Liver (tissue), 9 donors: ENCODE data around the gene GGA2. TPM values are rescaled to one million over a fixed set of nuclear protein-coding genes. Genes with fewer than 3 reads are reported as not detected.

Experiments used
- DNase-seq: peaks from one replicate; pipeline ENCODE4 v3.0.0-alpha.2; 2017; ENCODE audit warnings: low spot score
- H3K27ac ChIP-seq, 2 donors: one replicate each; pipeline ENCODE4 v1.7.0; 2013; ENCODE audit warnings: inconsistent platforms in 2 of 2, low read length in 2 of 2, control low read depth in 1 of 2, low read depth in 1 of 2, mild to moderate bottlenecking in 1 of 2
- H3K27me3 ChIP-seq, 4 donors: one replicate each; pipeline versions ENCODE4 v1.6.1 to v1.7.0; 2013; ENCODE audit warnings: low read length in 3 of 4, inconsistent platforms in 1 of 4, mild to moderate bottlenecking in 1 of 4, moderate library complexity in 1 of 4; ENCODE audit not compliant: control insufficient read depth in 4 of 4, insufficient read depth in 4 of 4
- H3K36me3 ChIP-seq, 4 donors: one replicate each; pipeline versions ENCODE4 v1.6.1 to v1.7.0; 2013; ENCODE audit warnings: low read length in 3 of 4, mild to moderate bottlenecking in 3 of 4, low read depth in 1 of 4, moderate library complexity in 1 of 4; ENCODE audit not compliant: control insufficient read depth in 4 of 4, insufficient read depth in 3 of 4
- H3K4me1 ChIP-seq, 4 donors: one replicate each; pipeline versions ENCODE4 v1.6.1 to v1.7.0; 2013; ENCODE audit warnings: low read length in 3 of 4, mild to moderate bottlenecking in 3 of 4, moderate library complexity in 1 of 4; ENCODE audit not compliant: control insufficient read depth in 4 of 4, insufficient read depth in 4 of 4
- H3K4me3 ChIP-seq, 3 donors: one replicate each; pipeline versions ENCODE4 v1.6.1 to v1.7.0; 2013; ENCODE audit warnings: low read length in 3 of 3, control low read depth in 1 of 3, low read depth in 1 of 3, mild to moderate bottlenecking in 1 of 3
- H3K9ac ChIP-seq, 2 donors: one replicate each; pipeline ENCODE4 v1.7.0; 2013; ENCODE audit warnings: low read length in 2 of 2, mild to moderate bottlenecking in 2 of 2, moderate library complexity in 2 of 2, control low read depth in 1 of 2, low read depth in 1 of 2
- H3K9me3 ChIP-seq, 4 donors: one replicate each; pipeline versions ENCODE4 v1.6.1 to v1.7.0; 2013; ENCODE audit warnings: low read length in 3 of 4; ENCODE audit not compliant: control insufficient read depth in 4 of 4
- EGR1 ChIP-seq, 2 donors: IDR thresholded peaks; 2 replicates each; pipeline ENCODE4 v1.6.1; 2016 to 2018; ENCODE audit warnings: antibody characterized with exemption in 2 of 2, low read depth in 2 of 2
- FOXA1 ChIP-seq: IDR thresholded peaks from 2 replicates; pipeline ENCODE4 v1.6.1; 2016; ENCODE audit warnings: antibody characterized with exemption
- FOXA2 ChIP-seq: IDR thresholded peaks from 2 replicates; pipeline ENCODE4 v1.6.1; 2016; ENCODE audit warnings: antibody characterized with exemption
- NR2F2 ChIP-seq: IDR thresholded peaks from 2 replicates; pipeline ENCODE4 v1.6.1; 2016; ENCODE audit warnings: antibody characterized with exemption
- RXRA ChIP-seq, 2 donors: IDR thresholded peaks; 2 replicates each; pipeline ENCODE4 v1.6.1; 2017 to 2018; ENCODE audit warnings: antibody characterized with exemption in 2 of 2, mild to moderate bottlenecking in 1 of 2
- SP1 ChIP-seq: IDR thresholded peaks from 2 replicates; pipeline ENCODE4 v1.6.1; 2018; ENCODE audit warnings: antibody characterized with exemption, mild to moderate bottlenecking
- TAF1 ChIP-seq: conservative IDR thresholded peaks from 2 replicates; pipeline ENCODE4 v1.6.1; 2016; ENCODE audit warnings: antibody characterized with exemption, mild to moderate bottlenecking
- YY1 ChIP-seq: IDR thresholded peaks from 2 replicates; pipeline ENCODE4 v1.6.1; 2016; ENCODE audit warnings: antibody characterized with exemption, mild to moderate bottlenecking
- WGBS: extraction: QIAGEN DNeasy Blood & Tissue Kit; methylation state at CpG from one replicate; pipeline ENCODE4 v1.1.7; 2013; 5-methylcytosine and 5-hydroxymethylcytosine counted together
- polyA plus RNA-seq, 2 donors: library from polyadenylated mRNA; stranded (reverse) in 1 of 2; unstranded in 1 of 2; fragments of 200-250 nt in 1 of 2; fragments of >200 nt in 1 of 2; fragmentation: Nextera tagmentation in 1 of 2; extraction: Ambion mirVana in 1 of 2; gene quantifications; one replicate each; pipeline versions ENCODE4 v1.2.1 to v1.2.3, GENCODE V29; 2013 to 2015
- total RNA-seq, 2 donors: library from RNA; depleted of rRNA; stranded (reverse); fragments of >200 nt; gene quantifications; one replicate each; pipeline ENCODE4 v1.2.3, GENCODE V29; 2014
- TF ChIP-seq, protein P1 (sequence below): IDR thresholded peaks from 2 replicates; pipeline ENCODE4 v1.6.1; 2016; ENCODE audit warnings: antibody characterized with exemption, mild to moderate bottlenecking
- TF ChIP-seq, protein P2 (sequence below): fragments of 150-350 bp; IDR thresholded peaks from 2 replicates; pipeline ENCODE4 v1.5.1; 2017; ENCODE audit warnings: improper control_type of control experiment, low read depth, low read length; ENCODE audit not compliant: missing input control
- TF ChIP-seq, protein P3 (sequence below): IDR thresholded peaks from 2 replicates; pipeline ENCODE4 v1.6.1; 2016; ENCODE audit warnings: antibody characterized with exemption
- TF ChIP-seq, protein P4 (sequence below): IDR thresholded peaks from 2 replicates; pipeline ENCODE4 v1.6.1; 2016; ENCODE audit warnings: antibody characterized with exemption
- TF ChIP-seq, protein P5 (sequence below): IDR thresholded peaks from 2 replicates; pipeline ENCODE4 v1.6.1; 2016; ENCODE audit warnings: antibody characterized with exemption
- donor health status: healthy.
- donor health status: healthy.
- donor health status: healthy.
- donor health status: healthy.
- donor health status: healthy.

The GGA2 gene
- total and polyA plus RNA-seq, 4 donors = 8.4 to 23.9 (median 16.0) TPM

DNA sequence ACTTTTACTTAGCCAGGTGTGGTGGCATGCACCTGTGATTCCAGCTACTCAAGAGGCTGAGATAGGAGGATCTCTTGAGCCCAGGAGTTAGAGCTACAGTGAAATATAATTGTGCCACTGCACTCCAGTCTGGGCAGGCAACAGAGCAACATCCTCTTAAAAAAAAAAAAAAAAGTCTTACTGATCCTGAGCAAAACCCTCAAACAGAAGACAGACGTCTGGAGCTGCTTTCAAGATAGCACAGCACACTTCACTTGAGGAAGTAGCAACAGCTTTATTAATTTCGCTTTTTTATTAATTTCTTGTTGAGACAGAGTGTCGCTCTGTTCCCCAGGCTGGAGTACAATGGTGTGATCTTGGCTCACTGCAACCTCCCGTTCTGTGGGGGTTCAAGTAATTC is 10.2 kb upstream of the GGA2 start:
- Histone ChIP-seq H3K36me3 (peaks cover 3 to 35% (median 29%) of the 10 kb centered on the region in 4 donors), H3K9ac (no peak overlapping the region), H3K27ac (no peak overlapping the region), H3K27me3 (no peaks in the 10 kb centered on the region), H3K9me3 (no peaks in the 10 kb centered on the region), H3K4me1 (no peaks in the 10 kb centered on the region), H3K4me3 (no peak overlapping the region)
- WGBS = 79% methylated on average over 4 of the region's 4 CpGs
- no peak for TF ChIP-seq NR2F2
- TF ChIP-seq, protein P1, sequence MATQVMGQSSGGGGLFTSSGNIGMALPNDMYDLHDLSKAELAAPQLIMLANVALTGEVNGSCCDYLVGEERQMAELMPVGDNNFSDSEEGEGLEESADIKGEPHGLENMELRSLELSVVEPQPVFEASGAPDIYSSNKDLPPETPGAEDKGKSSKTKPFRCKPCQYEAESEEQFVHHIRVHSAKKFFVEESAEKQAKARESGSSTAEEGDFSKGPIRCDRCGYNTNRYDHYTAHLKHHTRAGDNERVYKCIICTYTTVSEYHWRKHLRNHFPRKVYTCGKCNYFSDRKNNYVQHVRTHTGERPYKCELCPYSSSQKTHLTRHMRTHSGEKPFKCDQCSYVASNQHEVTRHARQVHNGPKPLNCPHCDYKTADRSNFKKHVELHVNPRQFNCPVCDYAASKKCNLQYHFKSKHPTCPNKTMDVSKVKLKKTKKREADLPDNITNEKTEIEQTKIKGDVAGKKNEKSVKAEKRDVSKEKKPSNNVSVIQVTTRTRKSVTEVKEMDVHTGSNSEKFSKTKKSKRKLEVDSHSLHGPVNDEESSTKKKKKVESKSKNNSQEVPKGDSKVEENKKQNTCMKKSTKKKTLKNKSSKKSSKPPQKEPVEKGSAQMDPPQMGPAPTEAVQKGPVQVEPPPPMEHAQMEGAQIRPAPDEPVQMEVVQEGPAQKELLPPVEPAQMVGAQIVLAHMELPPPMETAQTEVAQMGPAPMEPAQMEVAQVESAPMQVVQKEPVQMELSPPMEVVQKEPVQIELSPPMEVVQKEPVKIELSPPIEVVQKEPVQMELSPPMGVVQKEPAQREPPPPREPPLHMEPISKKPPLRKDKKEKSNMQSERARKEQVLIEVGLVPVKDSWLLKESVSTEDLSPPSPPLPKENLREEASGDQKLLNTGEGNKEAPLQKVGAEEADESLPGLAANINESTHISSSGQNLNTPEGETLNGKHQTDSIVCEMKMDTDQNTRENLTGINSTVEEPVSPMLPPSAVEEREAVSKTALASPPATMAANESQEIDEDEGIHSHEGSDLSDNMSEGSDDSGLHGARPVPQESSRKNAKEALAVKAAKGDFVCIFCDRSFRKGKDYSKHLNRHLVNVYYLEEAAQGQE = no peak
- no peak for DNase-seq

DNA sequence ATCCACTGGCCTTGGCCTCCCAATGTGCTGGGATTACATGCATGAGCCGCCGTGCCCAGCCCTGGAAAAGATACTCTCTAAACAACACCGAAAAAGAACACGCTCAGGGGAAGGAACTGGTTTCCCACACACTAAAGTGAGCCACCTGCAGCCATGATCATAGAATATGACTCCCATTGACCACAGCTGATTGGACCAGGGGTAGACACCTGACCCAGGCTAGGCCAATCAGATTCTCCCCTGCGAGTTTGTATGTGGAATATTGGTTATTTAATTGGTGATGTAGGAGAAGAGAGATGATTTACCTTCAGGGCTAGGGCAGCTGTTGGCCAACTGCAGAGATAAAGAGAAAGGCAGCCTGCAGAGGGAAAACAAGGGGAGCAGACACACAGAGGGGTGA is 9.0 kb upstream of the GGA2 start:
- Histone ChIP-seq H3K4me3 (no peak overlapping the region), H3K4me1 (no peaks in the 10 kb centered on the region), H3K27ac (no peak overlapping the region), H3K27me3 (no peaks in the 10 kb centered on the region), H3K9me3 (no peaks in the 10 kb centered on the region), H3K36me3 (peaks cover 3 to 27% (median 21%) of the 10 kb centered on the region in 4 donors), H3K9ac (no peak overlapping the region)
- WGBS = 96% methylated on average over 5 of the region's 5 CpGs
- no peak for DNase-seq
- TF ChIP-seq SP1 = no peak
- no peak for TF ChIP-seq FOXA2

DNA sequence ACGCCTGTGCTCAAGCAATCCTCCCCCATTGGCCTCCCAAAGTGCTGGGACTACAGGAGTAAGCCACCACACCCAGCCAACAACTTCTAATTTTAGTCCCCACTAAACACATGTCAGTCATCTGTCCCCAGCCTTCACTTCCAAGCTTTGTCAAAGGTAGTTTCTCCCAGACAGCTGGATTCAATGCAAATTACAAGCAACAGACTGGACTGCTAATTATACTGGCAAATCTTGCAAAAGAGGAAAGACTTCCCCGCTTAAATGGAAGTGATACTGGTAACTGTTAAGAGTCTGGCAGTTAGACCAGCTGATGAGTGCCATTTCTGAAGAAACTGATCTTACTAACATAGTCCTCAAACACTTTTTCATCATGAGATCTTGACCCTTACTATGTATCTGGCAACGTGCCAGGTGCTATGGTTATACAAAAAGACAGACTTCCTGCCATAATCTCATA is 8.2 kb upstream of the GGA2 start:
- H3K9me3 ChIP-seq = no peaks in the 10 kb centered on the region
- H3K36me3 ChIP-seq = peaks cover 3 to 19% (median 14%) of the 10 kb centered on the region in 4 donors
- no peak overlapping the region for H3K27ac ChIP-seq
- WGBS = 74% methylated on average over 3 of the region's 3 CpGs
- no peak overlapping the region for H3K4me3 ChIP-seq
- no peak overlapping the region for H3K9ac ChIP-seq
- TF ChIP-seq TAF1 (no peak), FOXA1 (no peak), FOXA2 (no peak), EGR1 (IDR thresholded peaks at IDR 0.05; ENCODE audit: low read depth in 2 of 2) (no peak), YY1 (no peak), RXRA (IDR thresholded peaks at IDR 0.05) (no peak)
- TF ChIP-seq, protein P2, sequence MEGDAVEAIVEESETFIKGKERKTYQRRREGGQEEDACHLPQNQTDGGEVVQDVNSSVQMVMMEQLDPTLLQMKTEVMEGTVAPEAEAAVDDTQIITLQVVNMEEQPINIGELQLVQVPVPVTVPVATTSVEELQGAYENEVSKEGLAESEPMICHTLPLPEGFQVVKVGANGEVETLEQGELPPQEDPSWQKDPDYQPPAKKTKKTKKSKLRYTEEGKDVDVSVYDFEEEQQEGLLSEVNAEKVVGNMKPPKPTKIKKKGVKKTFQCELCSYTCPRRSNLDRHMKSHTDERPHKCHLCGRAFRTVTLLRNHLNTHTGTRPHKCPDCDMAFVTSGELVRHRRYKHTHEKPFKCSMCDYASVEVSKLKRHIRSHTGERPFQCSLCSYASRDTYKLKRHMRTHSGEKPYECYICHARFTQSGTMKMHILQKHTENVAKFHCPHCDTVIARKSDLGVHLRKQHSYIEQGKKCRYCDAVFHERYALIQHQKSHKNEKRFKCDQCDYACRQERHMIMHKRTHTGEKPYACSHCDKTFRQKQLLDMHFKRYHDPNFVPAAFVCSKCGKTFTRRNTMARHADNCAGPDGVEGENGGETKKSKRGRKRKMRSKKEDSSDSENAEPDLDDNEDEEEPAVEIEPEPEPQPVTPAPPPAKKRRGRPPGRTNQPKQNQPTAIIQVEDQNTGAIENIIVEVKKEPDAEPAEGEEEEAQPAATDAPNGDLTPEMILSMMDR = no peak
- TF ChIP-seq, protein P3, sequence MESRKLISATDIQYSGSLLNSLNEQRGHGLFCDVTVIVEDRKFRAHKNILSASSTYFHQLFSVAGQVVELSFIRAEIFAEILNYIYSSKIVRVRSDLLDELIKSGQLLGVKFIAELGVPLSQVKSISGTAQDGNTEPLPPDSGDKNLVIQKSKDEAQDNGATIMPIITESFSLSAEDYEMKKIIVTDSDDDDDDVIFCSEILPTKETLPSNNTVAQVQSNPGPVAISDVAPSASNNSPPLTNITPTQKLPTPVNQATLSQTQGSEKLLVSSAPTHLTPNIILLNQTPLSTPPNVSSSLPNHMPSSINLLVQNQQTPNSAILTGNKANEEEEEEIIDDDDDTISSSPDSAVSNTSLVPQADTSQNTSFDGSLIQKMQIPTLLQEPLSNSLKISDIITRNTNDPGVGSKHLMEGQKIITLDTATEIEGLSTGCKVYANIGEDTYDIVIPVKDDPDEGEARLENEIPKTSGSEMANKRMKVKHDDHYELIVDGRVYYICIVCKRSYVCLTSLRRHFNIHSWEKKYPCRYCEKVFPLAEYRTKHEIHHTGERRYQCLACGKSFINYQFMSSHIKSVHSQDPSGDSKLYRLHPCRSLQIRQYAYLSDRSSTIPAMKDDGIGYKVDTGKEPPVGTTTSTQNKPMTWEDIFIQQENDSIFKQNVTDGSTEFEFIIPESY = no peak
- TF ChIP-seq, protein P1 = no peak
- TF ChIP-seq, protein P4, sequence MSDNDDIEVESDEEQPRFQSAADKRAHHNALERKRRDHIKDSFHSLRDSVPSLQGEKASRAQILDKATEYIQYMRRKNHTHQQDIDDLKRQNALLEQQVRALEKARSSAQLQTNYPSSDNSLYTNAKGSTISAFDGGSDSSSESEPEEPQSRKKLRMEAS = no peak
- TF ChIP-seq, protein P5, sequence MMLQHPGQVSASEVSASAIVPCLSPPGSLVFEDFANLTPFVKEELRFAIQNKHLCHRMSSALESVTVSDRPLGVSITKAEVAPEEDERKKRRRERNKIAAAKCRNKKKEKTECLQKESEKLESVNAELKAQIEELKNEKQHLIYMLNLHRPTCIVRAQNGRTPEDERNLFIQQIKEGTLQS = no peak
- no peaks in the 10 kb centered on the region for H3K4me1 ChIP-seq
- no peak for DNase-seq
- H3K27me3 ChIP-seq = no peaks in the 10 kb centered on the region
